HG02981 (cell line): ENCODE measurements around the gene MASP1.
"Not testable (repeated sequence)": the region's sequence is repeated elsewhere in the genome, so short reads cannot be mapped to it uniquely, and the experiment has no call there.

Experiments
- ATAC-seq: cut with Tn5 transposase; IDR thresholded peaks from one replicate; pipeline ENCODE4 v1.9.1; 2021; ENCODE audit warnings: mild to moderate bottlenecking, moderate library complexity; ENCODE audit not compliant: unreplicated experiment

Gene MASP1

DNA sequence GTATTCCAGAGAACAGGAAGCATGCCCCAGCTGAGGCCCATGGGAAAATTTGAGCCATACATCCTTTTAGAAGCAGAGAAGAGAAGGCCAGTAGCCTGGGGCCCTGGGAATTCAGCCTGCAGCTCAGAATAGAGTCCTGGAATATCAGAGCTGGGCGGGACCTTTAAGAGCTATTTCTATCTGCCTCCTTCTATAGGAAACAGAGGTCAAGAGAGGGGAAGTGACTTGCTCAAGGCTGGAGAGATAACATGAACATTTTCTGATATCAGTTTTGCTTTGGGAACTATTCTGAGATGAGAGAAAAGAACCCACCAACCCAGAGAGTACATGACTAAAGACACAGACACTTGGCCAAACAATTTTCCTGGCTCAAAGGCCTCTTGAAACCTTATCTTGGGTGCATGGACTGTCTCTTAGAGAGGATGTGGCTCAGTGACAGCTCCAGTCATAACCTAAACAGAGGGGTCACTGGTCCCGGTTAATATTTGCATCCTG lies 26.0 kb downstream of the MASP1 start:
- no peak for ATAC-seq

DNA sequence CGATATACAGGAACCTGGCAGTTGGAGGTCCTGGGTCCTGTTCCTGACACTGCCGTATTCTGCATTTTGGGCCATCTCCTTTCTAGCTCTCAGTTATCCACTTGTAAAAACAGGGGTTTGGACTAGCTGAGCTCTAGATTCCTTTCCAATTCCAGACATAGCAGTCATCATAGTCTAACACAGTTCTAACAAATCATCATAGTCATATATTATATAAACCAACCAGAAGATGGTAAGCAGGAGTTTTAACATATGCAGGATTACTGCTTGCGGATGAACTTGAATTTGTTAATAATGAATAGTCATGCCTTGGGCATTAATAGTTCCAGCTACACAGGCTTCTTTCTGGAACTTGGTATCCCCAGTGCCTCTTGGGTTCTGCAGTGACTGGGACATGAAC lies 26.6 kb downstream of the MASP1 start:
- ATAC-seq, result no peak

DNA sequence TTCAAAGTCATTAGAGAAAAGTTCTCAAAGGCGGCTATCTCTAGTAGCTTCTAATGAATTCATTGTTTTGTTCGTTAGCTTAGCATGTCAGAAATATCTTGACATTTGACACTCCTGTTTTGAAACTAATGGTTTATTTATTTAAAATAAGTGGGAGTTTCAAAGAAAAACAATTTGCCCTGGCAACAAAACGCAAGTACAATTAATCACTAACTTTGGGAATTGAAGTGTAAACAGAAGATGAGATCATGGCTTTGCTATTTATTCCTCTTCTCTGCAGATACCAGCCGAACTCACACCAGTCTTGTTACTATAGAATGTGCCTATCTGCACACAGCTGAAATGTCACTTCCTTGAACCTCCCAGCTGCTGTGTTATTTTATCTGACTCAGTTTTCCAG lies 27.5 kb downstream of the MASP1 start:
- ATAC-seq, result no peak

DNA sequence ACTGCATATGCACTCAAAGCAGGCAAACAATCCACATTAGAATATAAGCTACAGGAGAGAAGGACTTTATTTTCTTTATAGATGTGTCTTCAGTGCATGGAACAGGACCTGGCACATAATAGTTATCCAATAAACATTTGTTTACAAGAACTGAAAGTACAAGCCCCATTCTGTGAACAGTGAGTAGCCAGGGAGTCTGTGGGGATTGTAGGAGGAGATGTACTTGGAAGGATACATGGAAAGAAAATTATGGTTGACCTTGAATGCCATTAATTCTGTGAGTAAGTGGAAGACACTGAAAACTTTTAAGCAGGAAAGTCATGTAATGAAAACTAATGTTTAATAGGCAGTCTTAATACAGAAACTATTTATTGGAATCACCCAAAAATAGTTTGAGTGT lies 28.3 kb downstream of the MASP1 start:
- no peak for ATAC-seq

DNA sequence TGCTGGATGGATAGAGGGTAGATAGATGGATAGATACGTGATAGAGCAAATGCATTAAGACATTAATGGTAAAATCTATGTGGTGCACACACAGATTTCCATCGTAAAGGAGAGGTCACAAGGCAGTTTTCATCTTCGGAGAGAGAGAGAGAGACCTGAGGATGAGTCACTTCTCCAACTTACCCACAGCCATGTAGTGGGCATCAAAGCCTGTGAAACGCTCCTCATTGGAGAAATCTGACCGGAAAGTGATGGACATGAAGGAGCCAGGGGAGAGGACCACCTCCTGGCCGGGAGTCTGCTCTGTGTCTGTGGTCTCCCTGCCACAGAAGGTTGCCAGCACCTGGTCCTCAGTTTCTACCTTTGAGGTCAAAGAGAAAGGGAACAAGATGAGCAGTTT lies 29.2 kb downstream of the MASP1 start:
- ATAC-seq, result no peak

DNA sequence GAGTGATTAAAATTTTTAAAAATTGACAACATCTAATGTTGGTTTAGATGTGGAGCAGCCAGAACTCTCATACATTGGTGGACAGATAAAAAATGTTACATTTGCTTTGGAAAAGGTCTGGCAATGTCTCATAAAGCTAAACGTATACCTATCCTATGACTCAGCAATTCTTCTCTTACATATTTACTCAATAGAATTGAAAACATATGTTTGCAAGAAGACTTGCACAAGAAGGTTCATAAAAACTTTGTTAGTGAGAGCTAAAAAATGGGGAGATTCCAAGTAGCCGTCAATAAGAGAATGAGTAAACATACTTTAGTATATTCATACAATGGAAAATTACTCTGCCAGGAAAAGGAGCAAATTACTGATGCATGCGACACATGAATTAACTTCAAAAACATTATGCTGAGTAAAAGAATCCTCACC lies 30.0 kb downstream of the MASP1 start:
- ATAC-seq, result no peak

DNA sequence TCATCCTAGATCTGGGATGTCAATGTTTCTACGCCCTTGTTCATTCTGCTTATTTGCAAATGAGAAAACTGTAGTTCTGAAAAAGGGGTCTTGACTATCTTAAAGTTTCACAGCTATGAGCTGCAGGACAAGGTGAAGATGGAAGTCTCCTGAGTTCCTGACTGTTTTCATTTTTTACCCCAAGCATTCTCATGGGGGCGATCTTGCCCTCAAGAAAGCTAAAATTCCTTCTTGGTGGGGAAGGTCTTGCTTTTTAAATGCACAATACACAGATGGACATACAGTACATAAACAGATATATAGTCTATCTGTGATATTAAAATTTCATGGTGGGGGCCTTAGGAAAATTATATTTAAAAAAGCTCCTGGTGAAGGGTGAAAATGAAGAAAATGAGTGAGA lies 32.4 kb downstream of the MASP1 start:
- ATAC-seq, result no peak

DNA sequence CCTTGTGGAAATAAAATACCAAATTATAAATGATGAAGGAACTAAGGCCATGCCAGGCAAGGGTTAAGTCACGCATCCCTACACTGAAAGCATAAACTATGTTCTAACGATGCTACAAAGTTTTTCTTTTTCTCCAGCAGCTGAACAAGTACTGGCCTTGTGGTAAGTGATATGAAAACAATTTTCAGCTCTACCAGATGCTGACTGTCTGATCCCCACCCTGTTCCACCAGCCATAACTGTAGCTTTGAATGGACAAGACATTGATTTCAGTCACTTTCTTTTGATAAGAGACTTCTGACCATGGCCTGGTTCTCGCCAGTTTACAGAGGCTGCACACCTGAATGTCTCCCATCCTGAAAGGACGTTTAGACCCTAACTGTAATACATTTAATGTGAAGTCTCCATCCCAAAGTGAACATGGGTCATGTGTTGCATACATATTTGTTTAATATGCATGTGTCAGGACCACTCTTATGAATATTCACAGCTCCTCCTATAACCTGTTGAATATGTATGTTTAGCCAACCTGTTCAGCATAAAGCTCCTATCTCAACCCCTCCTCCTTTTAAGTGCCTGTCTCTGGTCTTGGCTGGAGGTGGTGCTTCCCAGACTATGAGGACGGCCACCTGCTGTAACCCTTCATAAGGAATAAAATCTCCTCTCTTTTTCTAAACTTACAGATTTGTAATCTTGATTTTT lies 33.4 kb downstream of the MASP1 start:
- ATAC-seq, result no peak

DNA sequence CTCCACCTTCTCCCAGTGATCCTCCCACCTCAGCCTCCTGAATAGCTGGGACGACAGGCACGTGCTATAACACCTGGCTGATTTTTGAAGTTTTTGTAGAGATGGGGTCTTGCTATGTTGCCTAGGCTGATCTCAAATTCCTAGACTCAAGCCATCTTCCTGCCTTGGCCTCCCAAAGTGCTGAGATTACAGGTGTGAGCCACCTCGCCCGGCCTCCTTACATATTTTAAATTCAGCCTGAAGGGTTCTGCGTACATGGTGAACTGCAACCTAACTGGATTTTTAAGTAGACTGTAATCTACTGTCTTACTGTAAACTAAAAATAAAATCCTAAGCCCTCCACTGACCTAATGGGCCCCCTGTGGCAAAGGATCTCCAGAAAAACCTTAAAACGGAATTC lies 34.1 kb downstream of the MASP1 start:
- no peak for ATAC-seq

DNA sequence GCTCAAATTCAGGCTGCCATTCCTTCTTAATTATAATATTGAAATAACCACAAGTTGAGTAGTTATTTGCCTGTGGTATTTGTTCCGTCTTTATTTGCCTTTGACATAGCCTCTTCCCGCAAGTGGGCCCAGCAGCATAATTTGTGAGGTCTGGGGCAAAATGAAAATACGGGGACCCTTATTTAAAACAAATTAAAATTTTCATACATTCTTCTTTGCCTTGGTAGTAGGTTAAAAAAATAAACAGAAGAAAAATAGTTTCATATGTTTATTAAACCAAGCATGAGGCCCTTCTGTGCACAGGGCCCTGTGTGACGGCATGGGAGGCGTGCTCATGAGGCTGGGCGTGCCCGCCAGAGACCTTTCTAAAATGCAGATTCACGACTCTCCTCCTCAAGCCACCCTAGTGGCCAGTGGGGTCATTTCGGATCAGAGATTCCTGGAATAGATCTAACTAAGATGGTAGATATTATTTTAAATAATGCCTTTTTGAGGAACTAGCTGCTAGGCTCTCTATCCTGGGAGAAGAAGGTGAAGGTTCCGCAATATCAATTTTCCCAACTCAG lies 35.4 kb downstream of the MASP1 start:
- no peak for ATAC-seq

DNA sequence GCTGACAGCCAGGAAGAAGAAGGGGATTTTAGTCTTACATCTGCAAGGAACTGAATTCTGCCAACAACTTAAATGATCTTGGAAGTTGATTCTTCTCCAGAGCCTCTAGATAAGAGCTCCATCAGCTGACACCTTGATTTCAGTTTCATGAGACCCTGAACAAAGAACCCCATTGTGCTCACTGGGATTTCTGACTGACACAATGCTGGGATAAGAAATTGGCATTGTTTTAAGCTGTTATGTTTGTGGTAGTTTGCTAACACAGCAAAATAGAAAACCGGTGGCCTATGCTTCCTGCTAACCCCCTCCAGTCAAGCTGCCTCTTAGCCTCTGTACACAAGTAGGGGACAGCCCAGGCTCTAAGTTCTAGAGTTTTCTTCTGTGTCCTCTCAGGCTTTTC lies 36.2 kb downstream of the MASP1 start:
- no peak for ATAC-seq

DNA sequence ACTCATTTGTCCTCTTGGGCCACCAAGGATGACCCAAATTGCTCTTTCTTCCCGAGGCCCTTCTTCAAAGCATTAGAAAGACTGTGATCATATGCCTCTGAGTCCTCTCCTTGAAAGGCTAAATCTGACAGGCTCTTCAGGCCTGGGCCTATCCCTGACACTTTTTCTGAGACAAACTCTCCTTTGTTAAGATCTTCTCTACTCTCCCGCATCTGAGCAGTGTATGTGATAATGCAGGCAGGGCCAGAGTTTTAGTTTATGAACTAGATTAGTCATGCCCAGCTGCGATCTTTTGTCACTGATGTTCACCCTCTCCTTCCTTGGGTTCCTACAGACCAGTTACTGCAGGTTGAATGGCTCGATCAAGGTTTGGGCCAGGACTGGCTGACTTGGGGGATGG lies 39.2 kb downstream of the MASP1 start:
- ATAC-seq, result no peak

DNA sequence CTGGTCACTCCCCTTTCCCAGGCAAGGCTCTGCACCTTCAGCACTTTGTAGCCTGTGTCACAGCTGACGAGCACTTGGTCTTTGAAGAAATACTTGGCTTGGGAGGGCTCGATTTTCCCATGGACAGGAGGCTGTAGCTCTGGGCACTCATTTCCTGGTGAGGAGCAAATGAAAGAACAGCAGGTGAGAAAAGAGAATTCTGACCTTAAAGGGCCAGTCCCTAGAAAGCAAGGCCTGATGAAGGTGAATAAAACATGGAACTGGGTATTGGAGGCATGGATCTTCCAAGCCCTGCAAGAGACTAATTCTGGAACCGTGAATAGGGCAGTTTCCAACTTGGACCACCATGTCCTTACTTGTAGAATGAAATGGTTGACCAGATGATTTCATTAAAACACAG lies 39.9 kb downstream of the MASP1 start:
- no peak for ATAC-seq

DNA sequence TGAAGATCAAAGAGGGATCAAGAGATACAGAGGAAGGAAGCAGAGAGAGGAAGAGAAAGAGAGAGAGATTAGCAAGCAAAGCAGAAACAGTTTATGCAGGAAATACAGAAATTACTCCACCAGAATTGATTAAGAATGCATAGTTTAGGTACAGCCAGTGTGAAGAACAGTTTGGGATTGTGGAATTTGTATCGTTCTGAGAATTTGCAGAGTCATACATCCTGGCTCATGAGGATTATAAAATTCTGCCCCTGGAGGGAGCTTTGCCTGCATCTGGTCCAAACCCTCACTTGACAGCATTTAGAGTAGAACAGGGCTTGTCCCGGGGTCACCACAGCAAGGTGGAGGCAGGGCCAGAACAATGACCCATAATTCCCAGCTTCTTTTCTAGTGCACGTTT lies 44.1 kb downstream of the MASP1 start:
- no peak for ATAC-seq

DNA sequence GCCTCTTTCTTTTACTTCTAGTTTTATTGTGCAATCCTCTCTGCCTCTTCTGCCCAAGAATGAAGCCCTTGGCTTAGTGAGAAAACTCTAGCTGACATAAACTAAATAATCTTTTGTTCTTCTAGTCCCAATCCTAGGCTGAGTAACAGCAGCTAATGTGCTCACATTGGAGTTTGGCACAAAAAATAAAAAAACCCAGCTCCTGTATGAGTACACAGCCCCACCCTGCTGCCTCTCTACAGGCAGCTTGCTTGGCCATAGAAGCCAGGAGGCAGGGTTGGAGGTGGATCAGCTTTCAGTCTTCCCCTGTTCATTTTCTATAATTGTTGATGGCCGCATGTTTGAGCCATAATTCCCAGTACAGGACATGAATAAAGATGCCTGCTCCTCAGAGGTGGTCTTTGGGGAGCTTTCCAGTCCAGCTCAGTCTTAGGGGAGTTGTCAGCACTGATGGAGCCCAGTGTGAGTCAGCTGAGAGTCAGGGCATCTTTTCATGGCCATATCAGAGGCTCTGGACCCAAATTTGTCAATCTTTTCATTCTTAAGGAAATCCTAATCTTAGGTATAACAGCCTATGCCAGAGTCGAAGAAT lies 47.5 kb downstream of the MASP1 start:
- no peak for ATAC-seq

DNA sequence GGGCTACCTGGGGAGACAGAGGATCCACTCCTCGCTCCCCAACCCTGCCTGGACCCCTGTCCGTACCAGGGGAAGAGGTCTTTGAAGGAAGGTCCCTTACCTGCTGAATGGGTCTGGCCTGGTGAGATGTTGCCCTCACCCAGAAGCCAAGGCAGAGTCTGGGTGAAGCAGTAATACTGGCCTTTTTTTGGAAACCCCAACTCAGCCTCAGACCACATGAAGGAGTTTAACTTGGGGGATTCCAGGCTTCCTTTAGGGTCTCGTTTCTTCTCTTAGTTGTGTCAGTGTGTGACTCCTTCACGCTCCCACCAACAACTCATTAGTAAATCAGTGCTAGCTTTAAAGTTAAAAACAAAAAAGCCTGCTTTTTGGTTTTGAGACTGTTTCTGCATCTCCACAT lies 48.6 kb downstream of the MASP1 start:
- ATAC-seq, result no peak

DNA sequence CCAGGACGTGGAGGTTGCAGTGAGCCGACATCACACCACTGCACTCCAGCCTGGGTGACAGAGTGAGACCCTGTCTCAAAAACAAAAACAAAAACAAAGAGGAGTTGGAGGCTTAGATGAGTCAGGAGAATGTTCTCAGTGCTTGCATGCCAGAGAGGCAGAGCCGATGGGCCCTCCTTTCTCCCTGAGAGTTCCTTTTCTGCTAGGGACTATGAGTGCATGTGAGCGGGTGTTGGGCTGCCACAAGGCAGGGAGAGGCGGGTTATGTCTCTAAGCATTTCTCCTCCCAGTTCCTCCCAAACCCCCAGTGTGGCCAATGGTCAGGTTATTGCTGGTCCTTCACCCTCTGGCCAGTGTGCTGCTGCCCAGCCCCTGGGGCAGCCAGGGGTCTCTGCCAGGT lies 49.1 kb downstream of the MASP1 start:
- ATAC-seq, result no peak

DNA sequence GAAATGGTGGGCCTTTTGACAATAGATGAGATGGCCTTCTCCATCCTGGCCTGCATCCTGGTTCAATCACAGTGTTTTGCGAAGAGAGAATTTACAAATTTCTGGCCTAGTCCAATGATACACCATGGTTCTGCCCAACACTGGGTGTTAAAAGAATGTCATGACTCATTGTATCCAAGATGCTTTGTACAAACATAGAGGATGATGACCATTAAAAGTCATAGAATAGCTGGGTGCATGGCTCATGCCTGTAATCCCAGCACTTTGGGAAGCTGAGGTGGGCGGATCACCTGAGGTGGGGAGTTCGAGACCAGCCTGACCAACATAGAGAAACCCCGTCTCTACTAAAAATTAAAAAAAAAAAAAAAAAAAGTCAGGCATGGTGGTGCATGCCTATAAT lies 52.7 kb downstream of the MASP1 start:
- ATAC-seq, result not testable (repeated sequence)

DNA sequence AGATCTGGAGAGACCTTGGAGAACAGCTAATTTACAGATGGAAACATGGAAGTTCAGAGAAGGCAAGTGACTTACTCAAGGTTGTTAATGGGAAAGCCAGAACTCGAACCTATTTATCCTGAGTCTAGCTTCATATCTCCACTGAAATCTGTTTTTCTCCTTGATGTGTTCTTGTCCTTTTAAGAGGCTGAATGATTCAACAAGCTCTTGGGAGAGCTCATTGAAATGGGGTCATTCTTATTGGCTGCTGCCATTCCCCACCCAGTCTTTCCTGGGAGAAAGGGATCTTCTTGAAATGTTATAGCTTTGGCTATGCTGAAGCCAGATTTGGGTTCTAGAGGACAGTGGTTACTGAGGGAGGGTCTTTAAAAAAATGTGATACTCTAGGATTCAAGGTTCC lies 53.3 kb downstream of the MASP1 start:
- ATAC-seq, result no peak

DNA sequence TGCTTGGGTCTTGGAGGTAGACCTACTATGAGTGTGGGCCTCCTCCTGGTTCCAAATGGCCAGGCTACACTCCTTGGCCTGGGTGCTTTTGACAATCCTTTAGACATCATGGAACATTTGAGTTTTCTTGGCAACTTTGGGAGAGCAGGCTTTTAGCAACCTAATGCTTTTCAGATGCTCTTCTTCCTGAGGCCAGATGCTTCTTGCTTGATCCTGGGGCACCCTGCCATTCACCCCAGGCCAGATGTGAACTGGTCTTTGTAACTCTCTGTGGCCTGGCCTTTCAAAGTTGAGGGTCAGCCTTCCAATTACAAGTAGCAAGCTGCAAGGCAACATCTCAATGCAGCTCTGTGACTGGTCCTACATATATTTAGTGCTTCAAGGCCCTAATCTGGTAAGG lies 53.8 kb downstream of the MASP1 start:
- no peak for ATAC-seq

DNA sequence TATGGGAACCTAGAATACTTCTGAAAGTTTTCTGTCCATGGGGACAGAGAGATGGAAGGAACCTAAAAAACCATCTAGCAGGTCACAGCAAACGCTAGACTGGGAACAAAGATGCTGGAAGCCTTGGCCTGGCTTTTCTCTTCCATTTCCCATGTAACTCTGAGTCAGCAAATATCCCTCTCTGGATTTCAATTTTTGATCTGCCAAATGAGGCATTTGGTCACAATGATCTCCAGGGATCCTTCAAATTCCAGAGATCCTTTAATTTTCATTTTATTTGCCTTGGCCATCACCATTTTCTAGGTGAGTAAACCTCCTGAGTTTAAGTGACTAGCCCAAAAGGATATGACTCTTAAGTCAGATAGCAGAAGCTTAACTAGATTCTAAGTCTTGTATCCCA lies 54.6 kb downstream of the MASP1 start:
- ATAC-seq, result no peak

DNA sequence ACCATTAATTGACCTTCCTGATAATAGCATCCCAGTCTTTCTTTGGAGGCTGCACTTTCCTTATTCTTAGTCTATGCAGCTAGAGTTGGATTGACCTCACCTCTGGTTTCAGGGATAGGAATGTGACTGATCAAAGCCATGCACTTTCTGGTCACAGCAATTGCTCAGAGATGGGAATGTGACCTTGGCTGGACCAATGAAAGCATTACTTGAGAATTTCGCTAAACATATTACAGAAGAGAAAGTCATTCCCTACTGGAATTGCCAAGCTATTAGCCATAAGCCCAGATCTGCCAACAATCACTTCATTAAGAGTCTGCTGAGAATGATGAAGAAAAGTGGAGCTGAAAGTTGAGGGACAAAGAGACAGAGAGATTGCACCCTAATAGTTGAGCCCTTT lies 61.5 kb downstream of the MASP1 start:
- ATAC-seq, result no peak

DNA sequence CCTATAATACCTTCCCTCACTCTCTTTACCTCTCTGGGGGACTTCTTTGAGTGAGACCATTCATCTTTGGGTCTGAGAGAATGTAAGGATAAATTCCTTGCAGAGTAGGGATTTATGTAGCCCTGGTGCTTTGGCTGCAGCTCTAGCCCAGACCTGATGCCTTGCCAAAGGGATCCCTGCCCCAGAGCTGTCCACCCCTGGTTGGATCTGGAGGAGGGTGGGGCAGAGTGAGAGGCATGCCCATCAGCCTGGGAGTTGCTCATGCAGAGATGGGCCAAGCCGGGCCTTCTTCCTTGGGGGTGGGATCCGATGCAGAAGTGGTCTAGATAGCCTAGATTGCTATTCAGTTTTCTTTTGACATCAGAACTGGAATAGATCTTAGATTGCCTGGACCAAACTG lies 62.8 kb downstream of the MASP1 start:
- no peak for ATAC-seq
